ENCODE data around the gene AKNAD1.
A peak's percentile ranks its signal among the peaks of the same experiment; 100 is the strongest.
"Not testable (repeated sequence)": the region's sequence is repeated elsewhere in the genome, so short reads cannot be mapped to it uniquely, and the experiment has no call there.

AKNAD1 gene

DNA sequence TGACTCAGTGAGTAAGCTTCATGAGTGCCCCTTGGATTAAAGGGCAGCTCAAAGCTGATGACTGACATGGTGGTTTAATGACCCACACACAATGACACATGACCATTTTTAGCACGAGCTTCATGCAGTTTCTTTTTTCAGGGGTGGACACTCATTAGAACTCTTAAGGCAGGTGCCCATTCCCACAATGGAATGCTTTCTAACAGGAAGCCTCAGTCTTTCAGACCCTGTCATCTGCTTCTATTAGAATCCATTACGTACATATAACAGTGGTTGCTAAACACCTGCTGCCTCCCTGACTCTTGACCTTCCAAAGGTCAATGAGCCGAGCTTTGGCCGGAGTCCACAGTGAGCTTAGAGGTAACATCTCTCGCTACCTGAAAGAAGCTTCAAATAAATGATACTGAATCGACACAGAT, 27.4 kb downstream of the AKNAD1 start:
- DNase-seq, result no peak

DNA sequence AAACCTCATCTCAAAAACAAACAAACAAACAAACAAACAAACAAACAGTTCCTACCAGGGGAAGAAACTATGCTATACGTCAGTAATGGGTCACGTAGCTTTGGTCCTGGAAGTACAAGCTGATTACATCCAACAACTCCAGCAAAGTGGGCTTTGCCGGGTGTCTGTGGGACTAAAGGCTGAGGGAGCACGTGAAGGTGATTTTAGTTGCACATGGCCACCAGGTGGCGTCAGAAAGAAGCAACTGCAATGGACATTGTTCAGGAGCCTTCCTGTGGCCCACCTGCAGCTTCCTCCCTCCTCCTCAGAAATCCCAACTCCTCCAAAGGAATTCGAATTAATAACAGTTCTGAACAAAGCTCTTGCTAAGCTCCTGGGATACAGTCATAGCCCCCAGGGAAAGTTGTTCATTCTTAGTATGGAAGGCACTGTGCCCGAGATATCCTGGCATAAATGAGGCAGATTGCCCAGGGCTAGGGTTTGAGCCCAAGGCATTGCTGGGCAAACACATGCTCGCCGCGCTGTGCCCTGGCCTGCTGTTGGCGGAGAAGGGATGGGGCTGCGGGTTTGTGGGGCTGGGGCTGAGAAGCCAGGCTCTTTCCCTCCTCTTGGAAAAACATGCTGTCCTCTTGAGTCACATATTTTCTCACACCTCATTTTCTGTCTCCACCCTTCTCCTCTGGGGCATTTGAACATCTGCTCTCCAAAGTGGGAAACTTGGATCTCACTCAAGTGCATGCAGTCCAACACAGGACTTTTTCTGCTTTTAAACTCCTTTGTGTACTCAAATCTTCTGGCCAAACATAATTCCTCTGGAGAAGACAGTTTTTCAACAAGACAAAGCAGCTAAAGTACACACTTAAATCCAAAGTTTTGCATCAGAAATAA, 28.6 kb downstream of the AKNAD1 start:
- peak; percentile 33 for DNase-seq

DNA sequence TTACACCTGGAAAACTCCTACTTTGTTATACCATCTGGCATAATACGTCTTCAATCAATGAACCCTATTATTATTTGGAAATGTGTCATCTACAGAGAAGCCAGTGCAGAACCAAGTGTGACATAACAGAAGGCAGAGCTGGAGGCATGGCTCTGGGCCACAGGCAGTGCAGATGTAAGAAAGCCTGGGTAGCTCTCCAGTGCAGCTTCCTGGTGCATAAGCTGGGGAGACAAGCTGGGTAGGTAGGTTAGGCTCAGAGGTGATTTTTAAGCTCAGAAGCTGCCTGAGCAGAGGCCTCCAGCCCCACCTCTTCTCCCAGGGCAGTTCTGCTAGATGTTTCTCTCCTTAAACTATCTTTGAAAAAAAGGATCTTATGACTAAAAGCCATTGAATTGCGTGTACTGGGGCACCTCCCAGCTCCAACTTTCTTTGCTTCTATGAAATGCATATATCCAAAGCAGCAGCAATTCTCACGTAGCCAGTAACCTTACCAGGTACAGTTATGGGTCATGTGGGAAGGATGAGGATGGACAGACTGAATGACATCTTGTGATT, 30.7 kb downstream of the AKNAD1 start:
- no peak for DNase-seq

DNA sequence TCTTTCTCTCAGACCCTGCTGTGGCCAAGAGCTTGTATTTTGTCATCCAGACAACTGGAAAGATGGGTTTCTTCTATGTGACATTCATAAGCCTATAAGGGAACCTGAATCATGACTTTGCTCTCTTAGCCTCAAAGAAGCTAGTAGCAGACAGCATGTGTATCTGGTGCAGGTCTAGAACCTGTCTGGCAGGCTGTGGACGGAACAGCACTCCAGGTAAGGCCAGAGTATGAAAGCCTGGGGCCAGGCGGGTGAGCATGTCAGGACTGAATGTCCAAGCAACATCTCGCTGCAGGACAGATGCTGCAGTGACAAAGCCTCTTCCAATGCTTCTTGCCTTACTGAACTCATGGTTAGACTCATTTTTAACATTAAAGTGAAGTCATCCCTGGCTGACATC, 32.8 kb downstream of the AKNAD1 start:
- DNase-seq, result no peak

DNA sequence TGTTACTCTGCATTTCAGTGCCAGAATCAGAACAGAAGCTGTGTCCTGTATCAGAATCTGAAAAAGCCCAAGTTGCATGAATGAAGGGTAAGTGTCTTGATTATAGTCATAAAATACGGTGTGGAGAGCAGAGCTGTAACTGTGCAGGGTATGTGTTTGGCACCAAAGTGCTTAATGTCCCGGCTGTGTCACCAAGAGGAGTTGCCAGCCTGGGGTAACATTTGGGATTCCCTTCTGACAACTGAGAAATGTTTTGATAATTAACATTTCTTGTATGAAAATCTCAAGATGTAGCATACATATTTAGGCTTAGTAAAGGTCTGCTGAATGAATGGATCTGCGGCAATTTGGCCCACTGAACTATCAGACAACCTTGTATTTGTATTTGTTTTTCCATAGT, 33.3 kb downstream of the AKNAD1 start:
- DNase-seq, result no peak

DNA sequence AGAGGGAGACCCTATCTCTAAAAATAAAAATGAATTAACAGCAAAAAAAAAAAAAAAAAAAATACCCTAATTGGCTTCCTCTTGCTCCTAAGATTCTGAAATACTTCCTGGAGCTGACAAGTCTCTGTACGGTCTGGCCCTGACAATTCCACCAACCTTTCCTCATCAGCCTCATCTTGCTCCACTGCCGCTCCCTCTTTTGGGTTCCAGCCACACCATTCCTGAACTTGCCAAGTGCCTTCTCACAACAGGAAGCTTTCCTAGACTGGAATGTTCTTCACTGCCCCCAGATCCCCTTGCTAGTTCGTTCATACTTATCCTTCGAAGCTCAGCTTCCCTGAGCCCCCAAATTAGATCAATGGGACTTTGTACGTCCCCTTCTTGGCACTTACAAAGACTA, 37.0 kb downstream of the AKNAD1 start:
- DNase-seq, result no peak

DNA sequence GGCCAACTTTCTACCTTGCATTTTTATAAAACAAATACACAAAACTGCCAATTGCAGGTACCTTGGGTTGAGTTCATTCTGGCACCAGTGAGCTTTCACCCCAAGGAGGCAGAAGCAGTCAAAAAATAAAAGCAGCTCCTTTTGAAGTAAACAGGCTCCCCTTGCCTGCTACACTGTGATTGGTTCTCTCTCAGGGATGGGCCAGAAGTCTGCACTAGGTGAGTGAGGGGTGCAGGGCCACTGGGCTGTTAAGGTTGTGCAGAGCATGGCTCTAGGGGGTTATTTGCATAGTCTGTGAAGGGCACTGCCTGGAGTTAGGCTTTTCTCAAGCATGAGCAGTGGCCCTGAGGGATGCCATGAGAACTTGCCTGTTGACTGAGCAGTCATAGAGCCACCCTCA, 39.1 kb downstream of the AKNAD1 start:
- no peak for DNase-seq

DNA sequence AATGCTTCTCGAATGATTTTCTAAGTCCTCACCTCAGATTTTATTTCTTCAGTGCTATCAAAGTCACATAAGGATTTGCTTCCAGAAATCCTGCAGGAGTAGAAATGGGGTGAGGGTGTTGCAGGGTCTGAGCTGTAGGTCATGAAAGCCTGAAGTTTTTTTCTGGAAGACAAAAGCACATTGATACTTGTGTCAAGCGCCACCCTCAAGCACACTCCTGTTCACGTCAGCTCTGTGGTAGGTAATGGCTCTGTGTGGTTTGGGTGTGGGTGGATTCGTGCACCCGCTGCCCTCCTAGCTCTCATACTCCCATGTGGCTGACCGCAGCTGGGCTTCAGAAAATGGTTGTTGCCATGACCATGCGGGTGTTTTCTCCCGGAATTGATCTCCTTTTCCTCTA, 39.9 kb downstream of the AKNAD1 start:
- peak; percentile 64 for DNase-seq

DNA sequence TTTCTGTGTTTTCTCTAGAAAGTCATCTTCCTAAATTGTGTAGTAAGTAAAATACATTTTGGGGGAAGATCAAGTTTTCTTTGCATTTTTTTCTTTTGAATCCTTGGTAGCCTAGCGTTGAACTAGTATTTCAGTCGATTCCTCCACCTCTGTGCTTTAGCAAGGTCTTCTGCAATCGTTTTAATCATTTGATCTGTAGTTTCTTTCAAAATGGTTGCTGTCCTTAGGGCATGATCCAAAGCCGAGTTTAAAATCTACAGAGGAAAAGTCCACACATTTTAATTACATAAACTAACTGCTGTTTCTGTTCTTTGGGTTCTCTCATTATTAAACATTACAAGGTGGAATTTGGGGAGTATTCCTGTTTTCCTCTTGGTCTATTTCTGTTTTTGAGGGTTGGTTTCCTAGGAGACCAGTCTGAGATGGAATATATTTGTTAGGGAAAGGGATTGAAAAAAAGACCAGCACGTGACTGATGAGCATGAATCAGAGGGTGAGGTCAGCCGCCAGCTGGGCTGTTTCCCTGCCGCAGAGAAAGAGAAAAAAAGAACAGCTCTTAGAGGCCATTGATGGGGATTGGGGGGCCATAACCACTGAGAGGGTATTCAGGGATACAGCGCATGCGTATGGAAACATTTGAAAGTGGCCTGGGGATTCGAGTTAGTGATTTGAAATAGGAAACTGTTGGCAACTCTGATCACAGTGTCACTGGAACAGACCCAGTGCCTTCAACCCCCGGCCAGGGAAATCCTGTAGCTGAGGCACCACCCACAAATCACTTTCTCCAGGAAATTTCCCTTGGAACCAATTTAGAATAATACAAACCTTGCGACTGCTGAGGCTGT, 40.6 kb downstream of the AKNAD1 start:
- DNase-seq, result peak; percentile 76

DNA sequence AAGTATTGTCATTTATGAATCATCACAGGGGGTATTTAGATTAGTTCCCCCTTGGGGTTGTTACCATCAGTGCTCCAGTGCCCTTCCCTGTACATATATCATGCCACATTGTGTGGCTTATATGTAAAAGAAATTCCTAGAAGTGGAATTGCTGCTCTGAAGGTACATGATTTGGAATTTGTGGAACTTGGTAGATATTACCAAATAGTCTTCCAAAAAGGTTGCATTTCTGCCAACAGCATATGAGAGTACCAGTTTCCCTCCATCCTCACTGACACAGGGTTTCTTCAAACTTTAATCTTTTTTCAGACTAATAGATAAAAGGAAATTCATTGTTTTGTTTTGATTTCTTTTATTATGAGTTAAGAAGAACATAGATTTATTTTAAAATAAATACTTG, 41.3 kb downstream of the AKNAD1 start:
- no peak for DNase-seq

DNA sequence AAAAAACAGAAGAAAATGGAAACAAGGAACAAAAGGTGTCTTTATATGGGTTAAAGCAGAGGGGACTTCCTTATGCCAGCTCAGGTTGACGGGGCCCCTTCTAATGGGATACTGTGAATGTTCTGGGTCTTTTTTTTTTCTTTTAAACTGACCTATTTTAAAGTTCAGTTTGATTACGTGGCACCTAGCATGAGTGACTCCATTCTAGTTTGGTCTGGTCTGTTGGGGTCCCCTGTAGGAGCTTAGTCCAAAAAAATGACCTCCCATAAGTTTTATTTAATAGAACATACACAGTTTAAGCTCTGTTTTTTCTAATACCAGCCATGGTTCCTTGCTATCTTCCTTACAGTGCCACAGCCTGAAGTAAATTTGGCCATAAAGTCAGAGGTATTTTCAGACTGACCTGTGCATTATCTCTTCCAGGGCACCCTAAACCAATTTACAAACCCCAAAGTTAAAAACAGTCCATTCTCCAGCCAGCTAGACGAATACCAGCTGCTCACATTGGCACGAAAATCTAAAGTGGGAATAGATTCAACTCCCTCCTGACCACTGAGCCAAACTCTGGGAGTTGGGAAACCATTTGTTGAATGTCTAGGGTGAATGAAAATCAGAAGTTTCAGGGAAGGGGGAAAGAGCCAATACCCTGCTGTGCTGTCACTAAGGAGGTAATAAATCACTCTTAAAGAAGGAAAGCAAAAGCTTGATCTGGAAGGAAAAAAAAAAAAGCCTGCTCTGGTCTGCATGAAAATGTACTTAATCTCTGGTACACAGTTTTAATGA, 42.4 kb downstream of the AKNAD1 start:
- DNase-seq, result no peak

DNA sequence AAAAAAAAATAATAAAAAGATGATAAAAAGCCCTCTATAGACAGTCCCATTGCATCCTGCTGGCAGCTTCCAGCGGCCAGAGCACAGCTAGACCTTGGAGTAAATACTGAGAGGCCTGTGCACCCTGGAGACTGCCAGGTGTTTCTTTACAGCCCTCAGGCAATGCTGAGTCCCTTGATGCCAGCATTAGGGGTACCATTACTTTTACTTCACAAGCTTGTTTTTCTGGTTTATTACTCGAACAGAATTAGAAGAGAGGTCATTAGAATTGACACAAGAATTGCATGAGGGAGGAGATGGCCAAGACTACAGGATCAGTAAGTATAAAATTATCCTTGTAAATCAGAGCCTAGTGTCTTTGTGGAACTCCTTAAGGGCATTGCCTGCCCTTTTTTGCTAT, 43.6 kb downstream of the AKNAD1 start:
- no peak for DNase-seq

DNA sequence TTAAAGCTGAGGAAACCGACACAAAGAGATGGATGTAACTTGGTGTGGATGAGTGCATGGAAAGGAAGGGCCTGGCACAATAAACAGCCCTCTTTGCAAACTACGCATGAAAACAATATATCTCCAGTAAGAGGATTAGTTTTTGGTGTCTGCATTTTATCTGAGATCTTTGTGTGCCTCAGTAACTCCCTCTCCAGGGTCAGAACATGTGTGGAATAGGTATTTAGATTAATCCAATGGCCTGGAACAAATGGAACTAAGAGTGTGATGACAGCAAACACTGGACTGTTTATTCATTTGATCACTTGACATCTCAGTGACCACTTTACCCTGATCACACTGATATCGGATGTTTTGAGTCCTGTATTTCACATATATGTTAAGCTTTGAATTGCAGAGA, 45.3 kb downstream of the AKNAD1 start:
- no peak for DNase-seq

DNA sequence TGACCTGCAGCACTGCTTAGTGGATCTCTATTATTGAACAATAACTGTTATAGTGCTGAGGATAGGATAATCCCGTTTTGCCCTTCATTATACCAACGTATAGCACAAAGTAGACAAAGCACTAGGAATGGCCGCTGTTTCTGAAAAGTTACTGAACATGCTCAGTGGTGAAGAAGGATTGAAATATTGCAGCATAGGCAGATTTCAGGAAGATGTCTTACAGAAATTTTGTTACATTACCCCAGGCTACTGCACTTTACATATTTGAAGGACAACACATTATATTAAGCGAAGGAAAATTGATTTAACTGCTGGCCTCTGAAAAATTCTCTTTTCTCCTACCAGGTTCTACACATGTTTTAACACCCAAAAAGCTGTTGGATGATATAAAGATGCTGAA, 48.5 kb downstream of the AKNAD1 start:
- no peak for DNase-seq

DNA sequence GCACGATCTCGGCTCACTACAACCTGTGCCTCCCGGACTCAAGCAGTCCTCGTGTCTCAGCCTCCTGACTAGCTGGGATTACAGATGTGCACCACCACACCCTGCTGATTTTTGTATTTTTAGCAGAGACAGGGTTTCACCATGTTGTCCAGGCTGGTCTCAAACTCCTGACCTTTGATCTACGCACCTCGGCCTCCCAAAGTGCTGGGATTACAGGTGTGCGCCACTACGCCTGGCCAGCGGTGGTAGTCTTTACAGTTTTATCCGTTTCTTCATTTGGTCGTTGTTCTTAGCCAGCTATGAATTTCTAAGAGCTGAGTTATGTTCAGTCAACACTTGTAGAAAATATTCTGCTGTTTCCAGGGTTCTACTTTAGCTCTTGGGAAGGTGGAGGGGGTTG, 53.3 kb downstream of the AKNAD1 start:
- no peak for DNase-seq

DNA sequence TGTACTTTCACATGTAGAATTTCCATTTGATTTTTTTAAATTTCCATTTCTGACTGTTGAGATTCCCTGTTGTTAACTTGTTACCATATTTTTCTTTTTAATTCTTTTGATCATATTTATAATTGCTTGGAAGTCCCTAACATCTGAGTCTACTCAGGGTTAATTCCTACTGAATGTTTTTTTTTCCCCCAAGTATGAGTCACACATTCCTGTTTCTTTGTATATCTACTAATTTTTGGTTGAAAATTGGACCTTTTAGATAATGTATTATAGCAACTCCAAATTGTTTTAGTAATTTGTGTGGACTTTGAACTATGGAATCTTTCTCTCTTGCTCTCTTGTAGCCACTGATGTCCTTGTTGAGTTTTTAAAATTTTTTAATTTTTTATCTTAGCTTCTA, 55.8 kb downstream of the AKNAD1 start:
- no peak for DNase-seq

DNA sequence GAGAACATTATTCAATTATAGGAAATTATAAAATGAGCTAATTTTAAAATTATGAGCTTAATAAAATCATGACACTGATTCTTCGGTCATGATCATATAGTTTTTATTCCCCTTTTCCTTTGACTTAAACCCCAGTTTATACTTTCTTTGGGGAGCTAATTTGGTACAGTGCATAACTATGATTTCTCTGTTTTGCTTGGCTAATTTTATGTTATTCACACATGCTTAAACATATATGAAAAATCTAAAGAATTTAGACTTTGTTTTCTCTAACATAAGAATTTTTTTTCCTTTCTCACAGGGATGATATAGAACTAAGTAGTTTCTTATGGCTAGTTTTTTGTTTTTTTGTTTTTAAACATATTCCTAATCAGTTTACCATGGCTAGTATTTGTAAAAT, 57.9 kb downstream of the AKNAD1 start:
- DNase-seq, result no peak

DNA sequence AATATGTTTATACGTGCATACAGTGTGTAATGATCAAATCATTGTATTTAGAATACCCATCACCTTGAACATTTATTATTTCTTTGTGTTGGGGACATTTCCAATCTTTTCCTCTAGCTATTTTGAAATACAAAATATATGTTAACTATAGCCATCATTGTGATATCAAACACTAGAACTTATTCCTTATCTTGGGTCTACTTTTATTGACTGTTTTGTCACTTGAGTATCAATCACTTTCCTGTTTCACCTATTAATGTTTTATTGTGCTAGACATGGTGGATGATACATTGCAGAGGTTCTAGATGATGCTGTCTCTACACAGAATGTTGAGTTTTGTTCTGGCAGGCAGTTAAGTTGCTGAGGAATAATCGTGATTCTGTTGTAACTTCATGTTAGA, 64.5 kb downstream of the AKNAD1 start:
- no peak for DNase-seq

DNA sequence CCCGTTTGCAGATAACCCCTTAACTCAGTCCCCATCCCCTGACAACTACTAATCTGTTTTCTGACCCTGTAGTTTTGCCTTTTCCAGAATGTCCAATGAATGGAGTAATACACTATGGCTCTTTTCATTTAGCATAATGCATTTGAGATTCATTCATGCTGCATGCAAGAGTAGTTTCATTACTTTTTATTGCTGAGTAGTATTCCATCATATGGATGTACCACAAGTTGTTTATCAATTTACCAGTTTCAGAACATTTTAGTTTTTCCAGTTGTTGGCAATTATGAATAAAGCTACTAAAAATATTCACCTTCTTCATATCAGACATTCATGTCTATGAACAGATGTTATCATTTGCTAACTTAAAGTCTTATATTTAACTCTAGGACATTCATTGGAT, 65.1 kb downstream of the AKNAD1 start:
- no peak for DNase-seq

DNA sequence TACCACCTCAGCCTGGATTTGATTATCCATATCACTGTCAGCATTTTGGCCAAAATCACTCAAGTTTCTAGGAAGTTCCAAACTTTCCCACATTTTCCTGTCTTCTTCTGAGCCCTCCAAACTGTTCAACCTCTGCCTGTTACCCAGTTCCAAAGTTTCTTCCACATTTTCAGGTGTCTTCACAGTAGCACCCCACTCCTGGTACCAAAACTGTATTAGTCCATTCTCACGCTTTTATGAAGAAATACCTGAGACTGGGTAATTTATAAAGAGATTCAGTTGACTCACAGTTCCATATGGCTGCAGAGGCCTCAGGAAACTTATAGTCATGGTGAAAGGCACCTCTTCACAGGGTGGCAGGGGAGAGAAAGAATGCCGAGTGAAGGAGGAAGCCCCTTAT, 71.0 kb downstream of the AKNAD1 start:
- DNase-seq, result no peak

DNA sequence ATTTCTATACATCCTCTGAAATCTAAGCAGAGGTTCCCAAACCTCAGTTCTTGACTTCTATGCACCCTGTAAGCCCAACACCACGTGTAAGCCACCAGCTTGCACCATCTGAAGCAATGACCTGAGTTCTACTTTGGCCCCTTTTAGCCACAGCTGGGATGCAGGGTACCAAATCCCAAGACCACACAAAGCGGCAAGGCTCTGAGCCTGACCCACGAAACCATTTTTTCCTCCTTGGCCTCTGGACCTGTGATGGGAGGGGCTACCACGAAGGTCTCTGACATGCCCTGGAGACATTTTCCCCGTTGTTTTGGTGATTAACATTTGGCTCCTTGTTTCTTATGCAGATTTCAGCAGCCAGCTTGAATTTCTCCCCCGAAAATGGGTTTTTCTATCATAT, 71.6 kb downstream of the AKNAD1 start:
- no peak for DNase-seq

DNA sequence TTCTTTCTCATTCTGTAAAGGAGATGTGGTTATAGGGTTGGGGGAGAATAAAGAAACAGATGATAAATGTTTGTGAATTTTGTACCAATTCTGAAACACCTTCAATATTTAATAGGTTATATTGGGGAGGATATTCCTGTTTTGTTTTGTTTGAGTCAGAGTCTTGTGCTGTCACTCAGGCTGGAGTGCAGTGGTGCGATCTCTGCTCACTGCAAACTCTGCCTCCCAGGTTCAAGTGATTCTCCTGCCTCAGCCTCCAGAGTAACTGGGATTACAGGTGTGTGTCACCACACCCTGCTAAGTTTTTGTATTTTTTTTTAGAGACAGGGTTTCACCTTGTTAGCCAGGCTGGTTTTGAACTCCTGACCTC, 75.3 kb downstream of the AKNAD1 start:
- DNase-seq, result not testable (repeated sequence)

DNA sequence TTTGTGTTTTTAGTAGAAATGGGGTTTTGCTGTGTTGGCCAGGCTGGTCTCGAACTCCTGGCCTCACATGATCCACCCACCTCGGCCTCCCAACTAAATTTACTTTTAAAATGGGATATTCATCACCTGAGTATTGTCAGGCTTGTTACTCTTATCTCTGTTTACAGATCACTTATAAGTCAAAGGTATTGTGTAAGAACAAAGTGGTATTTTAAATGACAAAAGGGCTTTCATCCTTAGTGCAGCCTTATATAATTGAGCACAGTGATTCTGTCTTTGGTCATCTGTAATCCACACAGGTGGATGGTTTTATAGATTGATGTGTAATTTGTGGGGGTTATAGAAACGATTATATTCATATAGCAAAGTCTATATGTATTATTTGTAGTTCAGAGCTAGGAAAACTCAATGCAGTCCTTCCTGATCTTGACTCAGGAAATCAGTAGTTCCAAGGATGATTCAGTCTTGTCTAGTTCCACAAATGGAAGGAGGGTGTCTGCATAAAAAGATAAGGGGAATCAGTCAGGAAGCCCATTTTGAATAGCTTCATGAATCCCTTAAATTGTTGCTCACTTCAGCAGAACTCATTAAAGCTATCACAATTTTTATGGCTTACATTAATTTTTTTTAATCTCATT, 75.8 kb downstream of the AKNAD1 start:
- no peak for DNase-seq
